GM23338 (cell line): ENCODE results near the gene GRIFIN. TPM values are rescaled to one million over a fixed set of nuclear protein-coding genes. Genes with fewer than 3 reads are reported as not detected.

Experiments used
- ATAC-seq: fragments of 200-7000 bp; cut with Tn5 transposase; 3 replicates; pipeline ENCODE4 v1.9.1; 2020
- DNase-seq: peaks from one replicate; pipeline ENCODE4 v3.0.0-alpha.2; 2015; ENCODE audit warnings: low spot score
- H2AFZ ChIP-seq: fragments of 200-600 bp; sonication (generic); 2 replicates; pipeline ENCODE4 v1.8.0; 2016; ENCODE audit warnings: antibody characterized with exemption, mild to moderate bottlenecking, moderate library complexity
- H3F3A ChIP-seq: fragments of 200-600 bp; sonication (generic); replicated peaks from 2 replicates; pipeline ENCODE4 v1.8.0; 2017; ENCODE audit warnings: antibody characterized with exemption, mixed run types, low read depth
- H3K27ac ChIP-seq: fragments of 200-600 bp; sonication (generic); 2 replicates; pipeline ENCODE4 v1.6.1; 2016; ENCODE audit warnings: low read depth
- H3K27me3 ChIP-seq: fragments of 200-600 bp; sonication (generic); 2 replicates; pipeline ENCODE4 v1.8.0; 2016; ENCODE audit warnings: mild to moderate bottlenecking, mixed run types, moderate library complexity; ENCODE audit not compliant: insufficient read depth
- H3K36me3 ChIP-seq: fragments of 200-600 bp; sonication (generic); 2 replicates; pipeline ENCODE4 v1.8.0; 2016; ENCODE audit warnings: mild to moderate bottlenecking; ENCODE audit not compliant: insufficient read depth
- H3K4me1 ChIP-seq: fragments of 200-600 bp; sonication (generic); 2 replicates; pipeline ENCODE4 v1.8.0; 2016; ENCODE audit warnings: mild to moderate bottlenecking, moderate library complexity; ENCODE audit not compliant: insufficient read depth
- H3K4me2 ChIP-seq: fragments of 200-600 bp; sonication (generic); 2 replicates; pipeline ENCODE4 v1.7.1; 2017; ENCODE audit warnings: mixed run types
- H3K4me3 ChIP-seq: fragments of 200-600 bp; sonication (generic); 2 replicates; pipeline ENCODE4 v1.6.1; 2016; ENCODE audit warnings: mixed run types
- H3K79me2 ChIP-seq: fragments of 200-600 bp; sonication (generic); replicated peaks from 2 replicates; pipeline ENCODE4 v1.8.0; 2017; ENCODE audit warnings: mild to moderate bottlenecking; ENCODE audit not compliant: insufficient read depth
- H3K9me2 ChIP-seq: fragments of 200-600 bp; sonication (generic); 2 replicates; pipeline ENCODE4 v1.8.0; 2017; ENCODE audit not compliant: insufficient read depth
- H4K20me1 ChIP-seq: fragments of 200-600 bp; sonication (generic); replicated peaks from 2 replicates; pipeline ENCODE4 v1.8.0; 2017; ENCODE audit warnings: mild to moderate bottlenecking; ENCODE audit not compliant: insufficient read depth
- H3K27ac Mint-ChIP-seq: 2 replicates; pipeline ENCODE4 v1.8.0; 2020; ENCODE audit warnings: inconsistent platforms, mild to moderate bottlenecking, moderate library complexity, mixed read lengths
- H3K27me3 Mint-ChIP-seq: 3 replicates; pipeline ENCODE4 v1.8.0; 2022; ENCODE audit warnings: low read depth, mild to moderate bottlenecking, moderate library complexity, mixed read lengths, inconsistent platforms; ENCODE audit not compliant: insufficient read depth, poor library complexity
- H3K36me3 Mint-ChIP-seq: 3 replicates; pipeline ENCODE4 v1.8.0; 2021; ENCODE audit warnings: low read depth, mild to moderate bottlenecking, inconsistent platforms, moderate library complexity, mixed read lengths
- H3K4me1 Mint-ChIP-seq: 3 replicates; pipeline ENCODE4 v1.8.0; 2020; ENCODE audit warnings: mild to moderate bottlenecking, inconsistent platforms, mixed read lengths
- H3K4me3 Mint-ChIP-seq: 3 replicates; pipeline ENCODE4 v1.8.0; 2021; ENCODE audit warnings: moderate library complexity, mild to moderate bottlenecking, inconsistent platforms, mixed read lengths
- H3K9me3 Mint-ChIP-seq: 3 replicates; pipeline ENCODE4 v1.8.0; 2020; ENCODE audit warnings: moderate library complexity, mild to moderate bottlenecking, inconsistent platforms, mixed read lengths
- CREB1 ChIP-seq: fragments of 250-450 bp; sonication (Bioruptor Pico); IDR thresholded peaks from 2 replicates; pipeline ENCODE4 v1.5.0; 2020; ENCODE audit warnings: low read depth, mild to moderate bottlenecking, moderate library complexity
- ETS1 ChIP-seq: IDR thresholded peaks from 2 replicates; pipeline ENCODE4 v1.6.1; 2016; ENCODE audit warnings: antibody characterized with exemption
- JUNB ChIP-seq: IDR thresholded peaks from one replicate; pipeline ENCODE4 v1.6.1; 2016; ENCODE audit warnings: antibody characterized with exemption; ENCODE audit not compliant: unreplicated experiment
- NANOG ChIP-seq: IDR thresholded peaks from 2 replicates; pipeline ENCODE4 v1.6.1; 2016; ENCODE audit warnings: antibody characterized with exemption, borderline replicate concordance
- POLR2AphosphoS5 ChIP-seq: IDR thresholded peaks from 2 replicates; pipeline ENCODE4 v1.6.1; 2016; ENCODE audit warnings: antibody characterized with exemption, low read depth
- STAT1 ChIP-seq: IDR thresholded peaks from one replicate; pipeline ENCODE4 v1.6.1; 2016; ENCODE audit warnings: antibody characterized with exemption; ENCODE audit not compliant: unreplicated experiment
- ZNF114 ChIP-seq: fragments of 250-450 bp; sonication (Bioruptor Pico); IDR thresholded peaks from 2 replicates; pipeline ENCODE4 v1.5.0; 2020; ENCODE audit warnings: mild to moderate bottlenecking, moderate library complexity
- ZNF331 ChIP-seq: fragments of 250-450 bp; sonication (Bioruptor Pico); IDR thresholded peaks from 2 replicates; pipeline ENCODE4 v1.5.0; 2020; ENCODE audit warnings: low read depth, mild to moderate bottlenecking, moderate library complexity
- polyA plus RNA-seq: library from polyadenylated mRNA; unstranded; fragments of >200 nt; fragmentation: Nextera tagmentation; extraction: Ambion mirVana; gene quantifications from 2 replicates; pipeline ENCODE4 v1.2.1, GENCODE V29; 2016
- total RNA-seq: library from RNA; depleted of rRNA; stranded (reverse); fragments of >200 nt; shearing (Covaris generic); gene quantifications from 2 replicates; pipeline ENCODE4 v1.2.3, GENCODE V29; 2014
- TF ChIP-seq, protein P1 (sequence below): fragments of 250-450 bp; sonication (Bioruptor Pico); IDR thresholded peaks from 2 replicates; pipeline ENCODE4 v1.5.0; 2020; ENCODE audit warnings: mild to moderate bottlenecking, moderate library complexity
- TF ChIP-seq, protein P2 (sequence below): IDR thresholded peaks from one replicate; pipeline ENCODE4 v1.6.1; 2018; ENCODE audit warnings: antibody characterized with exemption; ENCODE audit not compliant: unreplicated experiment

Gene GRIFIN
- total and polyA plus RNA-seq, 2 experiments from 2014 or later, result not detected

GRCh38 chr7:2516194-2516555 lies 40.0 kb upstream of the GRIFIN start (continued):
- TF ChIP-seq ZNF114 (CRISPR knock-in tag) (no peak), ZNF331 (CRISPR knock-in tag) (no peak)

DNA sequence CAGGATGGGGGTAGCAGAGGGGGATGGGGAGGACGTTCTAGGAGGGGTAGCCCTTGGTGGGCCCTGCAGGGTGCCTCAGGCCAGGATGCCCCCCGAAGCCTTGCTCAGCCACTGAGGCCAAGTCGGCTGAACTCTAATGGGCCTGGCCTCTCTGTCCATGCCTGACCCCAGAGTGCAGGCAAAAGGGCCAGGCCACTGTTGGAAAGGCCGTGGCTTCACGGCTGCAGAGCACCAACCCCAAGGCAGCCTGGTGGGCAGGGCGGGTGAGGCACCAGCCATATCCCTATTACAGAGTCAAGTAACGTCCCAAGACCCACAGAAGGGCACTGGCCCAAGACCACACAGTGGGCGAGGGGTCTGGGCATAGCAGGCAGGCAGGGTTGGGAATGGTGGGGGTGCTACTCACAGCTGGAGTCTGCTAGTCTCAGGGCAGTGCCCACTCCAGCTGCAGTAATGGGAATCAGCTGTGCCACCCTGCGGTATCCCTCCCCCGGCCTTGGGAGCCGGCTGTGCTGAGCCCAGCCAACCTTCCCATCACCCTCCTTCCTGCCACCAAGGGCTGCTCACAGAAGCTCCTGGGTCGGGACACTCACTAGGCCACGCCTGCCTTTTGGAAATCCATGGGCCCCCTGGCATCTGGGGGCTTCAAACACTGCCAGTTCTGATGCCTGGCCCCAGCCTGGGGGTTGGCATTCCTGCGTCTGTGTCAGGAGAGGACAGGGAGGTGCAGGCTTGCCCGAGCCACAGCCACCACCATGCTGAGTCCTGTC lies 39.4 kb upstream of the GRIFIN start:
- Mint-ChIP-seq H3K36me3 (no peaks in the 10 kb centered on the region), H3K4me1 (peaks cover 27% of the 10 kb centered on the region), H3K27me3 (peaks cover 32% of the 10 kb centered on the region), H3K27ac (no peak overlapping the region), H3K9me3 (no peaks in the 10 kb centered on the region), H3K4me3 (no peak overlapping the region)
- no peak for TF ChIP-seq CREB1 (CRISPR knock-in tag)
- no peak for TF ChIP-seq ZNF331 (CRISPR knock-in tag)
- TF ChIP-seq ZNF114 (CRISPR knock-in tag), result no peak
- TF ChIP-seq, protein P1, sequence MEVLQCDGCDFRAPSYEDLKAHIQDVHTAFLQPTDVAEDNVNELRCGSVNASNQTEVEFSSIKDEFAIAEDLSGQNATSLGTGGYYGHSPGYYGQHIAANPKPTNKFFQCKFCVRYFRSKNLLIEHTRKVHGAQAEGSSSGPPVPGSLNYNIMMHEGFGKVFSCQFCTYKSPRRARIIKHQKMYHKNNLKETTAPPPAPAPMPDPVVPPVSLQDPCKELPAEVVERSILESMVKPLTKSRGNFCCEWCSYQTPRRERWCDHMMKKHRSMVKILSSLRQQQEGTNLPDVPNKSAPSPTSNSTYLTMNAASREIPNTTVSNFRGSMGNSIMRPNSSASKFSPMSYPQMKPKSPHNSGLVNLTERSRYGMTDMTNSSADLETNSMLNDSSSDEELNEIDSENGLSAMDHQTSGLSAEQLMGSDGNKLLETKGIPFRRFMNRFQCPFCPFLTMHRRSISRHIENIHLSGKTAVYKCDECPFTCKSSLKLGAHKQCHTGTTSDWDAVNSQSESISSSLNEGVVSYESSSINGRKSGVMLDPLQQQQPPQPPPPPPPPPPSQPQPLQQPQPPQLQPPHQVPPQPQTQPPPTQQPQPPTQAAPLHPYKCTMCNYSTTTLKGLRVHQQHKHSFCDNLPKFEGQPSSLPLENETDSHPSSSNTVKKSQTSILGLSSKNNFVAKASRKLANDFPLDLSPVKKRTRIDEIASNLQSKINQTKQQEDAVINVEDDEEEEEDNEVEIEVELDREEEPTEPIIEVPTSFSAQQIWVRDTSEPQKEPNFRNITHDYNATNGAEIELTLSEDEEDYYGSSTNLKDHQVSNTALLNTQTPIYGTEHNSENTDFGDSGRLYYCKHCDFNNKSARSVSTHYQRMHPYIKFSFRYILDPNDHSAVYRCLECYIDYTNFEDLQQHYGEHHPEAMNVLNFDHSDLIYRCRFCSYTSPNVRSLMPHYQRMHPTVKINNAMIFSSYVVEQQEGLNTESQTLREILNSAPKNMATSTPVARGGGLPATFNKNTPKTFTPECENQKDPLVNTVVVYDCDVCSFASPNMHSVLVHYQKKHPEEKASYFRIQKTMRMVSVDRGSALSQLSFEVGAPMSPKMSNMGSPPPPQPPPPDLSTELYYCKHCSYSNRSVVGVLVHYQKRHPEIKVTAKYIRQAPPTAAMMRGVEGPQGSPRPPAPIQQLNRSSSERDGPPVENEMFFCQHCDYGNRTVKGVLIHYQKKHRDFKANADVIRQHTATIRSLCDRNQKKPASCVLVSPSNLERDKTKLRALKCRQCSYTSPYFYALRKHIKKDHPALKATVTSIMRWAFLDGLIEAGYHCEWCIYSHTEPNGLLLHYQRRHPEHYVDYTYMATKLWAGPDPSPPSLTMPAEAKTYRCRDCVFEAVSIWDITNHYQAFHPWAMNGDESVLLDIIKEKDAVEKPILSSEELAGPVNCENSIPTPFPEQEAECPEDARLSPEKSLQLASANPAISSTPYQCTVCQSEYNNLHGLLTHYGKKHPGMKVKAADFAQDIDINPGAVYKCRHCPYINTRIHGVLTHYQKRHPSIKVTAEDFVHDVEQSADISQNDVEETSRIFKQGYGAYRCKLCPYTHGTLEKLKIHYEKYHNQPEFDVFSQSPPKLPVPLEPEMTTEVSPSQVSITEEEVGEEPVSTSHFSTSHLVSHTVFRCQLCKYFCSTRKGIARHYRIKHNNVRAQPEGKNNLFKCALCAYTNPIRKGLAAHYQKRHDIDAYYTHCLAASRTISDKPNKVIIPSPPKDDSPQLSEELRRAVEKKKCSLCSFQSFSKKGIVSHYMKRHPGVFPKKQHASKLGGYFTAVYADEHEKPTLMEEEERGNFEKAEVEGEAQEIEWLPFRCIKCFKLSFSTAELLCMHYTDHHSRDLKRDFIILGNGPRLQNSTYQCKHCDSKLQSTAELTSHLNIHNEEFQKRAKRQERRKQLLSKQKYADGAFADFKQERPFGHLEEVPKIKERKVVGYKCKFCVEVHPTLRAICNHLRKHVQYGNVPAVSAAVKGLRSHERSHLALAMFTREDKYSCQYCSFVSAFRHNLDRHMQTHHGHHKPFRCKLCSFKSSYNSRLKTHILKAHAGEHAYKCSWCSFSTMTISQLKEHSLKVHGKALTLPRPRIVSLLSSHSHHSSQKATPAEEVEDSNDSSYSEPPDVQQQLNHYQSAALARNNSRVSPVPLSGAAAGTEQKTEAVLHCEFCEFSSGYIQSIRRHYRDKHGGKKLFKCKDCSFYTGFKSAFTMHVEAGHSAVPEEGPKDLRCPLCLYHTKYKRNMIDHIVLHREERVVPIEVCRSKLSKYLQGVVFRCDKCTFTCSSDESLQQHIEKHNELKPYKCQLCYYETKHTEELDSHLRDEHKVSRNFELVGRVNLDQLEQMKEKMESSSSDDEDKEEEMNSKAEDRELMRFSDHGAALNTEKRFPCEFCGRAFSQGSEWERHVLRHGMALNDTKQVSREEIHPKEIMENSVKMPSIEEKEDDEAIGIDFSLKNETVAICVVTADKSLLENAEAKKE, result no peak
- TF ChIP-seq NANOG, result no peak
- TF ChIP-seq, protein P2, sequence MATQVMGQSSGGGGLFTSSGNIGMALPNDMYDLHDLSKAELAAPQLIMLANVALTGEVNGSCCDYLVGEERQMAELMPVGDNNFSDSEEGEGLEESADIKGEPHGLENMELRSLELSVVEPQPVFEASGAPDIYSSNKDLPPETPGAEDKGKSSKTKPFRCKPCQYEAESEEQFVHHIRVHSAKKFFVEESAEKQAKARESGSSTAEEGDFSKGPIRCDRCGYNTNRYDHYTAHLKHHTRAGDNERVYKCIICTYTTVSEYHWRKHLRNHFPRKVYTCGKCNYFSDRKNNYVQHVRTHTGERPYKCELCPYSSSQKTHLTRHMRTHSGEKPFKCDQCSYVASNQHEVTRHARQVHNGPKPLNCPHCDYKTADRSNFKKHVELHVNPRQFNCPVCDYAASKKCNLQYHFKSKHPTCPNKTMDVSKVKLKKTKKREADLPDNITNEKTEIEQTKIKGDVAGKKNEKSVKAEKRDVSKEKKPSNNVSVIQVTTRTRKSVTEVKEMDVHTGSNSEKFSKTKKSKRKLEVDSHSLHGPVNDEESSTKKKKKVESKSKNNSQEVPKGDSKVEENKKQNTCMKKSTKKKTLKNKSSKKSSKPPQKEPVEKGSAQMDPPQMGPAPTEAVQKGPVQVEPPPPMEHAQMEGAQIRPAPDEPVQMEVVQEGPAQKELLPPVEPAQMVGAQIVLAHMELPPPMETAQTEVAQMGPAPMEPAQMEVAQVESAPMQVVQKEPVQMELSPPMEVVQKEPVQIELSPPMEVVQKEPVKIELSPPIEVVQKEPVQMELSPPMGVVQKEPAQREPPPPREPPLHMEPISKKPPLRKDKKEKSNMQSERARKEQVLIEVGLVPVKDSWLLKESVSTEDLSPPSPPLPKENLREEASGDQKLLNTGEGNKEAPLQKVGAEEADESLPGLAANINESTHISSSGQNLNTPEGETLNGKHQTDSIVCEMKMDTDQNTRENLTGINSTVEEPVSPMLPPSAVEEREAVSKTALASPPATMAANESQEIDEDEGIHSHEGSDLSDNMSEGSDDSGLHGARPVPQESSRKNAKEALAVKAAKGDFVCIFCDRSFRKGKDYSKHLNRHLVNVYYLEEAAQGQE, result no peak
- TF ChIP-seq STAT1, result no peak
- TF ChIP-seq JUNB, result no peak
- TF ChIP-seq POLR2AphosphoS5, result no peak
- TF ChIP-seq ETS1, result no peak
- Histone ChIP-seq H3K36me3 (no peaks in the 10 kb centered on the region), H2AFZ (no peak overlapping the region), H3F3A (no peaks in the 10 kb centered on the region; the same call in 1 of the 2 replicates), H3K9me2 (peaks cover 9% of the 10 kb centered on the region; the same call in 1 of the 2 replicates), H3K4me1 (peaks cover 23% of the 10 kb centered on the region), H4K20me1 (no peaks in the 10 kb centered on the region; the same call in 1 of the 2 replicates), H3K4me3 (no peak overlapping the region), H3K27me3 (peaks cover 25% of the 10 kb centered on the region), H3K79me2 (peaks cover 5% of the 10 kb centered on the region), H3K27ac (no peak overlapping the region), H3K4me2 (no peak overlapping the region)
- no peak for ATAC-seq
- no peak for DNase-seq
